ENCODE measurements around the gene B3GNT7.
A peak's percentile ranks its signal among the peaks of the same experiment; 100 is the strongest.
"Not testable (repeated sequence)": the region's sequence is repeated elsewhere in the genome, so short reads cannot be mapped to it uniquely, and the experiment has no call there.

The B3GNT7 gene

DNA sequence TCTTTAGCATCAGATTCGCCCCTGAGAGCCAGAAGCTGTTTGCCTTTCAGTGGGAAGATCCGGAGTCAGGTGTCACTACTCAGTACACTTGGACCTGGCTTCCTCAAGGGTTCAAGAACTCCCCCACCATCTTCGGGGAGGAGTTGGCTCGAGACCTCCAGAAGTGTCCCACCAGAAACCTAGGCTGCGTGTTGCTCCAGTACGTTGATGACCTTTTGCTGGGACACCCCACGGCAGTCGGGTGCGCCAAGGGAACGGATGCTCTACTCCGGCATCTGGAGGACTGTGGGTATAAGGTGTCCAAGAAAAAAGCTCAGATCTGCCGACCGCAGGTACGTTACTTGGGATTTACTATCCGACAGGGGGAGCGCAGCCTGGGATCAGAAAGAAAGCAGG is 8.7 kb downstream of the B3GNT7 start:
- DNase-seq = not testable (repeated sequence)

GRCh38 chr2:231405601-231406367 is 10.3 kb downstream of the B3GNT7 start:
- peak; percentile 53 for DNase-seq

DNA sequence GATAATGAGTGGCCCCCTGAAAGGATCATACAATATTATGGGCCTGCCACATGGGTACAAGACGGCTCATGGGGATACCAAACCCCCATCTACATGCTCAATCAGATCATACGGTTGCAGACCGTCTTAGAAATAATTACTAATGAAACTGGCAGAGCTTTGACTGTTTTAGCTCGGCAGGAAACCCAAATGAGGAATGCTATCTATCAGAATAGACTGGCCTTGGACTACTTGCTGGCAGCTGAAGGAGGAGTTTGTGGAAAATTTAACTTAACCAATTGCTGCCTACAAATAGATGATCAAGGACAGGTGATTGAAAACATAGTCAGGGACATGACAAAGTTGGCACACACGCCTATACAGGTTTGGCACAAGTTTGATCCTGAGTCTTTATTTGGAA is 12.2 kb downstream of the B3GNT7 start:
- not testable (repeated sequence) for DNase-seq

- DNase-seq = not testable (repeated sequence)
Observed at GRCh38 chr2:231408304-231408703, 12.8 kb downstream of the B3GNT7 start.

DNA sequence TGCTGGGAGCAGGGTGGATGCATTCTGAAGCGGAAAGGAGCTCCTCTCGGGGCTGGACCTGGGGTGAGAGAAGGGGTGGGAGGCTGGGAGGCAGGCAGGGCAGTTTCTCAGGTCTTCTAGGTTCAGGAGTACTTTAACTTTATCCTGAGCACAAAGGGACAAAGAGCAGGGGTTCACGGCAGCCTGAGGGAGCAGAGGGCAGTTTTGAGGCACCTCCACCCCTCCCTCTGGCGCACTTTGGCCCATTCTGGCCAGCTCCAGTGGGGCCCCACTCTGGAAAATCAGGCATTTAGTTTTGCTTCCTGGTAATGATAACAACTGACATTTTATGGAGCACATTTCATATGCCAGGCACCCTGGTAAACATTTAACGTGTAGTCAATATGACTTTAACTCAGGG is 14.3 kb downstream of the B3GNT7 start:
- no peak for DNase-seq

DNA sequence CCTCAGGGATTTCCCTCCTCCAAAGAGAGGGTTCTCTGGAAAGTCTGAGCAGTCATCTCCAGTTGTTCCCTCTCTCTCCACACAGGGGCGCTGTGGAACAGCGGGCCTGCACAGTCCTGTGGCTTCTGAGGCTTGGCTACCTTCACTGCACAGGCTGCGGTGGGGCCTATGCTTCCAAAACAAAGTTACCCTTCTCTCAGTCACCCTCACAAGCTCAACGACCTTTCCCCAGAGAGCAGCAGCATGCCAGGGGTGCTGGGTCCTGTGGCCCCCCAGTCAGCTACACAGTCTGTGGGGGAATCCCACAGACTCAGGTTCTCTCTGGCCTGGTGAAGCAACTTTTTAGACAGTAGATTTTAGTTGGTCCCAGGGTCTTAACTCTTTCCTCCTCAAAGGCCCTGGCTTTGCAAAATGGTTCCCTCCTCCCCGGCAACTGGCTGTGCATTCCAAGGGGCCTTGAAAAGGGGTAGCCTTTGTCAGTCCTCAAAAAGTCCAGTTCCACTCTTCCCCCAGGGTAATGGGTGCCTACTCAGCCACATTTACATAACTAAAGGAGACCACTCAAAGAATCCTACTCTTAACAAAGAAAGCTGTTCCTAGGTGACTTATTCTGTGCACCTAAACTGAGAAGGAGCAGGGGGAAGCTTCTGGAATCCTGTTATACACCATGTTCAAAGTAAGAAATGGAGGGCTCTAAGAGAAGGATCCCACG is 14.9 kb downstream of the B3GNT7 start:
- DNase-seq = no peak

DNA sequence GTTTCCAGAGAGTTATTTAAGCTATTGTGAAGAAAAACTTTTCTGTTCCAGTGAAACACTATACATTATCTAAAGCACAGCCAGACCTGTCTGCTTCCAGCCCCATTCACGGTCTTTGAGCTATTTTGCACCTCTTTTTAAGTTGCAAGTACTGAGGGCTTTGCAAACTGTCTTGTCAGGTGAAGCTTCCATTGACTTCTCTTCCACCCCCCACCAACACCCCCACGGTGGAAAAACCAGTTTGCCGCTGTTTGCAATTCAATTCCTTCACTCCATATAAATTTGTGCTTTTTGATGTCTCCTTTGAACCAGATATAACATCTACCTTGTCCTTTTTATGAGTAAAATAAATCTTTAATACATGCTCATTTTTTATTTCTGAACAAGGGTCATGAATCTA is 15.7 kb downstream of the B3GNT7 start:
- no peak for DNase-seq

GRCh38 chr2:231411831-231412617 is 16.5 kb downstream of the B3GNT7 start:
- DNase-seq = peak; percentile 86

- no peak for DNase-seq
Observed at GRCh38 chr2:231412618-231412963, 17.1 kb downstream of the B3GNT7 start.

DNA sequence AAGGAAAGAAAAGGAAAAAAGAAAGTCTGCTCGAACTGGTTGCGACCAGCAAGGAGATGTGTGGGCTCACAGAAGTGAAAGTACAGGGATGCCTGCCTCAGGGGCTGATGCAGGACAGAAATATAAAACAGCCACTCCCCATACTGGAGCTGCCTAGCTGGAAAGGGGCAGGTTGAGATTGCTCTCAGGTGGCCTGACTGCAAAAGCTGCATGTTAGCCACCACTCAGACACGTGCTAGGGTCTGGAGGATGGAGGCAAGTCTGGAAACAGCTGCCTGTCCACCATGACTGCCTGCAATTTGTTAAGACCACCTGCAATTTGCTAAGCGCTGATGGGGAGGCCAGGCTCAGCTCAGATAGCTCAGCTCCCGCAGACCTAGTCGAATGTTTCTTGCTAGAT is 17.9 kb downstream of the B3GNT7 start:
- no peak for DNase-seq

DNA sequence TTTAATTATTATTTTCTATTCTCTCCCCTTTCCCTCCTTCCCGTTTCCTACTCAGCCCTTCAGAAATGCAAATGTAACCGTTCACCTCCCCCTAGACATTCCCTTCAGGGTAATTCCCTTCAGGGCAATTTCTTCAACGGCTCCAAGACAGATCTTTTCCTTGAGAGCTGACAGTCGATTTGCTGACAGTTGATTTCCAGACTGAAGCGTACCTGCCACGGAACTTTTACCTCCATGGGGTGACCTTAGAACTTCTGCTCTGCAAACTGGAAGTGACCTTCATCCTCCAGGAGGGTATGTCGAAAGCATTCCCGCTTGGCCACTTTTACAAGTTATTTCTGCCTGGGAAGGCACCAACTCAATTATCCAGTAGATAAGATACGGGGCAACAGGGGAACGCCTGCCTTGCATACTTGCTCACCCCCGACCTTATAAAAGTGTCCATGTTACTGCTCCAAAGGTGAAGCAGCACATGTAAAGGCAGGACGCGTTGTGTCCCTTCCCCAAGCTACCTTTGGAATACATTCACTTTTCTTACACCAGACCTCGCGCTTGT is 18.5 kb downstream of the B3GNT7 start:
- no peak for DNase-seq

GRCh38 chr2:231415029-231415428 is 19.5 kb downstream of the B3GNT7 start:
- DNase-seq = no peak

- DNase-seq = no peak
Observed at GRCh38 chr2:231418820-231419640, 23.5 kb downstream of the B3GNT7 start.

- no peak for DNase-seq
Observed at GRCh38 chr2:231421051-231421580, 25.6 kb downstream of the B3GNT7 start.

- no peak for DNase-seq
Observed at GRCh38 chr2:231422056-231422455, 26.5 kb downstream of the B3GNT7 start.

GRCh38 chr2:231423176-231423575 is 27.7 kb downstream of the B3GNT7 start:
- no peak for DNase-seq

- no peak for DNase-seq
Observed at GRCh38 chr2:231425291-231425810, 29.8 kb downstream of the B3GNT7 start.

DNA sequence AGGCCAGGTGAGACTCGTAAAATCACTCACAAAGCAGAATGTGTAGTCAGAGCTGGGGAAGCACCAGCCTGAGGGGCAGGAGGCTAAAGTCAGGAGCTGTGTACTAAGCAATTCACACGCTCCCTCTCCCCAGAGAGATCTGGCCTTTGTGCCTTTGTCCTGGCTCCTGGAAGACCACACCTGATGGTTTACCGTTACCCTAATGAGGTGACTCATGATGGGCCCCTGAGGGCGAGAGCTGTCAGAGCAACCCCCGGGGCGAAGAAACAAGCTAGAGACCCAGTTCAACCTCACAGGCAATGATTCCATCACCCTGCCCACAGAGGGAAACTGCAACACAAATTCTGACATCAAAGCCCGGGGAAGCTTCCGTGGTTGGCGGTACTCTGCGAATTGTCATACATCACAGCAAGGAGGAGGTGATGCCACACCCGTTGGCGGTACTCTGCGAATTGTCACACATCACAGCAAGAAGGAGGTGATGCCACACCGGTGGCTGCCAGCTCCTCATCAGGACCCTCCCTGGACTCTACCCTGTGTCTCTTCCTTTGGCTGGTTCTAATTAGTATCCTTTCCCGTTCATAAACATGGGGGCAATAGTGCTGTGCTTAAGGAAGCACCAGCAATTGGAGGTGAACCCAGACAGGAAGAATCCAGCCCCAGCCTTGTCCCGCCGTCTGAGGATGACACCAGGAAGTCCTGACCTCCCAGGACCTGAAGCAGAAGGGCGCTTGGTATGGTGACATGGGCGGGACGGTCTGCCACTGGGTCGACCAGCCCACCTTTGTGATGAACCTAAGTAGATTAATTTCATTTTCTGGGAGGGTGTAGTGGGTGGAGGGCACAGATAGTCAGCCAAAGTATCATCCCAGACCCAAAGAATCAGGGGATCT is 30.5 kb downstream of the B3GNT7 start:
- DNase-seq = peak; percentile 36

DNA sequence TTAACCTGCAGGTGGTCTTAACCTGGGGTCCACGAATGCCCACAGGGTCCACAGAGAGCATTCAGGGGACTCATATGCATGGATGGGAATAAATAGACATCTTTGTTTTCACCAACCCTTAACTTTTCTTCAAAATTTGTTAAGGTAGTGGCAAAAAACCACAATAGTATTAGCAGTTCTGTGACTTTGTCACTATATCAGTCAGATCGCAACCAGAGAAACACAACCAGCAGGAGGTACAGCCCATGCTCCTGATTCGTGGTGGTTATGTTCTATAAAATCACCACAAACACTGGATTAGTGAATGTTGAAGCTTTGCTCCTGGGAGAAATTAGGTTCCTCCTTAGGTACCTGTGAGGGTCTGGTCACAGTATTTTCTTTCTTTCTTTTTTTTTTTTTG is 31.6 kb downstream of the B3GNT7 start:
- DNase-seq = no peak

DNA sequence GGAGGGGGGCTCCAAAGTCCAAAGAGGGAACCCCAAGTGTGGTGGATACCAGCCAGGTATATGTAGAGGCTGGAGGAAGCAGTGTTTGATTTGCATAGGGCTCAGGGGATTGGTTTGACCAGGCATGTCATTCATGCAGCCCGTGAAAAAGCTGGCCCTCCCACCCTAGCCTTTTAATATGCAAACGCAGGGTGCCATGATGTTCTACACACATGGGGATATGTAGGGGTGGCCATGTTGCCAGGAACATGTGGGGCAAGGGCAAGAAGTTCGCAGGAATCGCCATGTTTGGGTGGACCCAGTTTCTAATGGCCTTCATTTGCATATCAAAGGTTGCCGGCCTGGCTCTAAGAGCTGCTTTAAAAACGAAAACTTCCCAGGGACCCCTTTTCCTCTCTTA is 33.6 kb downstream of the B3GNT7 start:
- no peak for DNase-seq

GRCh38 chr2:231429901-231430300 is 34.4 kb downstream of the B3GNT7 start:
- no peak for DNase-seq
